ENCODE data around the gene LYST. TPM values are rescaled to one million over a fixed set of nuclear protein-coding genes. Genes with fewer than 3 reads are reported as not detected.

The LYST gene
- total RNA-seq, 2 donors from 2014 or later = 21.9 to 41.7 TPM

- 96% methylated on average over 2 of the region's 2 CpGs for WGBS
- no peak for DNase-seq (ENCODE audit: low spot score)
- Histone ChIP-seq H3K27me3 (replicated peaks; ENCODE audit: insufficient read depth) (no peaks in the 10 kb centered on the region), H3K27ac (no peak overlapping the region), H3K4me3 (no peak overlapping the region), H3K36me3 (no peaks in the 10 kb centered on the region), H3K9me3 (no peaks in the 10 kb centered on the region), H3K4me1 (replicated peaks) (peaks cover 2% of the 10 kb centered on the region)
- intact Hi-C loops (cut with DNase I) = no loop called here
- TF ChIP-seq CTCF (IDR thresholded peaks at IDR 0.05) = no peak
- no peak for TF ChIP-seq POLR2AphosphoS5 (IDR thresholded peaks at IDR 0.05)
- TF ChIP-seq POLR2A (IDR thresholded peaks at IDR 0.05) = no peak
Observed at GRCh38 chr1:235887676-235888075, 21.0 kb upstream of the LYST start.

GRCh38 chr1:235885655-235886262, 19.1 kb upstream of the LYST start:
- no peaks in the 10 kb centered on the region for H3K36me3 ChIP-seq
- TF ChIP-seq POLR2A (IDR thresholded peaks at IDR 0.05) (no peak), POLR2AphosphoS5 (IDR thresholded peaks at IDR 0.05) (no peak), CTCF (IDR thresholded peaks at IDR 0.05) (no peak)
- intact Hi-C loops (cut with DNase I) = no loop called here
- no peak for DNase-seq (ENCODE audit: low spot score)
- H3K9me3 ChIP-seq = no peaks in the 10 kb centered on the region
- H3K4me1 ChIP-seq (replicated peaks) = peaks cover 2% of the 10 kb centered on the region
- no peak overlapping the region for H3K27ac ChIP-seq
- no peaks in the 10 kb centered on the region for H3K27me3 ChIP-seq (replicated peaks; ENCODE audit: insufficient read depth)
- H3K4me3 ChIP-seq = no peak overlapping the region
- 73% methylated on average over 3 of the region's 3 CpGs for WGBS

GRCh38 chr1:235883261-235883927, 16.7 kb upstream of the LYST start:
- peak; percentile 67 for TF ChIP-seq POLR2AphosphoS5 (IDR thresholded peaks at IDR 0.05)
- TF ChIP-seq POLR2A (IDR thresholded peaks at IDR 0.05) = no peak
- Histone ChIP-seq H3K9me3 (no peaks in the 10 kb centered on the region), H3K27me3 (replicated peaks; ENCODE audit: insufficient read depth) (no peaks in the 10 kb centered on the region), H3K27ac (peak overlapping the region in 1 of 2 donors; percentile 52), H3K36me3 (no peaks in the 10 kb centered on the region), H3K4me3 (no peak overlapping the region), H3K4me1 (replicated peaks) (peaks cover 2% of the 10 kb centered on the region)
- 13% methylated on average over 12 of the region's 12 CpGs for WGBS
- intact Hi-C loops (cut with DNase I) = no loop called here
- peak; percentile 81 for DNase-seq (ENCODE audit: low spot score)

GRCh38 chr1:235882816-235883215, 16.1 kb upstream of the LYST start:
- DNase-seq (ENCODE audit: low spot score) = no peak
- Histone ChIP-seq H3K36me3 (no peaks in the 10 kb centered on the region), H3K27me3 (replicated peaks; ENCODE audit: insufficient read depth) (no peaks in the 10 kb centered on the region), H3K27ac (peak overlapping the region in 1 of 2 donors; percentile 52), H3K4me3 (no peak overlapping the region), H3K9me3 (no peaks in the 10 kb centered on the region), H3K4me1 (replicated peaks) (peaks cover 2% of the 10 kb centered on the region)
- TF ChIP-seq CTCF (IDR thresholded peaks at IDR 0.05) = no peak
- TF ChIP-seq POLR2A (IDR thresholded peaks at IDR 0.05) = no peak
- no peak for TF ChIP-seq POLR2AphosphoS5 (IDR thresholded peaks at IDR 0.05)
- WGBS = 26% methylated on average over 6 of the region's 6 CpGs
- intact Hi-C loops (cut with DNase I) = no loop called here

GRCh38 chr1:235881930-235882700, 15.4 kb upstream of the LYST start:
- intact Hi-C loops (cut with DNase I) = no loop called here
- no peak overlapping the region for H3K4me3 ChIP-seq

More at GRCh38 chr1:235881930-235882700, 15.4 kb upstream of the LYST start:
- Histone ChIP-seq H3K9me3 (no peaks in the 10 kb centered on the region), H3K36me3 (no peaks in the 10 kb centered on the region), H3K27me3 (replicated peaks; ENCODE audit: insufficient read depth) (no peaks in the 10 kb centered on the region), H3K4me1 (replicated peaks) (peaks cover 2% of the 10 kb centered on the region), H3K27ac (no peak overlapping the region)
- DNase-seq (ENCODE audit: low spot score) = no peak
- no peak for TF ChIP-seq POLR2A (IDR thresholded peaks at IDR 0.05)
- no peak for TF ChIP-seq CTCF (IDR thresholded peaks at IDR 0.05)
- TF ChIP-seq POLR2AphosphoS5 (IDR thresholded peaks at IDR 0.05) = no peak
- 88% methylated on average over 5 of the region's 5 CpGs for WGBS

All from prostate gland (tissue), 2 donors.